Thyroid gland (tissue), 4 donors: ENCODE data around the gene DNASE1L3.

ENCODE experiments used
- POLR2A ChIP-seq, 2 donors: fragments of 450-650 bp; IDR thresholded peaks; one replicate each; pipeline ENCODE4 v1.6.1; 2017; ENCODE audit warnings: antibody characterized with exemption in 2 of 2, mild to moderate bottlenecking in 2 of 2, moderate library complexity in 1 of 2
- TF ChIP-seq, protein P1 (sequence below), 6 experiments: fragments of 200-600 bp in 3 of 6; fragments of 450-650 bp in 3 of 6; sonication (generic) in 3 of 6; IDR thresholded peaks; one replicate each; pipeline ENCODE4 v1.5.1; 2016 to 2019; ENCODE audit warnings: antibody characterized with exemption in 6 of 6, mild to moderate bottlenecking in 2 of 6, inconsistent platforms in 1 of 6, moderate library complexity in 1 of 6

GRCh38 chr3:58246148-58247047, 35.6 kb upstream of the DNASE1L3 start:
- no peak for TF ChIP-seq POLR2A (IDR thresholded peaks at IDR 0.05)
- TF ChIP-seq, protein P1, sequence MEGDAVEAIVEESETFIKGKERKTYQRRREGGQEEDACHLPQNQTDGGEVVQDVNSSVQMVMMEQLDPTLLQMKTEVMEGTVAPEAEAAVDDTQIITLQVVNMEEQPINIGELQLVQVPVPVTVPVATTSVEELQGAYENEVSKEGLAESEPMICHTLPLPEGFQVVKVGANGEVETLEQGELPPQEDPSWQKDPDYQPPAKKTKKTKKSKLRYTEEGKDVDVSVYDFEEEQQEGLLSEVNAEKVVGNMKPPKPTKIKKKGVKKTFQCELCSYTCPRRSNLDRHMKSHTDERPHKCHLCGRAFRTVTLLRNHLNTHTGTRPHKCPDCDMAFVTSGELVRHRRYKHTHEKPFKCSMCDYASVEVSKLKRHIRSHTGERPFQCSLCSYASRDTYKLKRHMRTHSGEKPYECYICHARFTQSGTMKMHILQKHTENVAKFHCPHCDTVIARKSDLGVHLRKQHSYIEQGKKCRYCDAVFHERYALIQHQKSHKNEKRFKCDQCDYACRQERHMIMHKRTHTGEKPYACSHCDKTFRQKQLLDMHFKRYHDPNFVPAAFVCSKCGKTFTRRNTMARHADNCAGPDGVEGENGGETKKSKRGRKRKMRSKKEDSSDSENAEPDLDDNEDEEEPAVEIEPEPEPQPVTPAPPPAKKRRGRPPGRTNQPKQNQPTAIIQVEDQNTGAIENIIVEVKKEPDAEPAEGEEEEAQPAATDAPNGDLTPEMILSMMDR (IDR thresholded peaks at IDR 0.05): no peak
